ENCODE data around the gene KRTAP12-3.
"Not testable (repeated sequence)": the region's sequence is repeated elsewhere in the genome, so short reads cannot be mapped to it uniquely, and the experiment has no call there.

Gene KRTAP12-3, protein sequence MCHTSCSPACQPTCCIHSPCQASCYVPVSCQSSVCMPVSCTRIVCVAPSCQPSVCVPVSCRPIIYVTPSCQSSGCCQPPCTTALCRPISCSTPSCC

DNA sequence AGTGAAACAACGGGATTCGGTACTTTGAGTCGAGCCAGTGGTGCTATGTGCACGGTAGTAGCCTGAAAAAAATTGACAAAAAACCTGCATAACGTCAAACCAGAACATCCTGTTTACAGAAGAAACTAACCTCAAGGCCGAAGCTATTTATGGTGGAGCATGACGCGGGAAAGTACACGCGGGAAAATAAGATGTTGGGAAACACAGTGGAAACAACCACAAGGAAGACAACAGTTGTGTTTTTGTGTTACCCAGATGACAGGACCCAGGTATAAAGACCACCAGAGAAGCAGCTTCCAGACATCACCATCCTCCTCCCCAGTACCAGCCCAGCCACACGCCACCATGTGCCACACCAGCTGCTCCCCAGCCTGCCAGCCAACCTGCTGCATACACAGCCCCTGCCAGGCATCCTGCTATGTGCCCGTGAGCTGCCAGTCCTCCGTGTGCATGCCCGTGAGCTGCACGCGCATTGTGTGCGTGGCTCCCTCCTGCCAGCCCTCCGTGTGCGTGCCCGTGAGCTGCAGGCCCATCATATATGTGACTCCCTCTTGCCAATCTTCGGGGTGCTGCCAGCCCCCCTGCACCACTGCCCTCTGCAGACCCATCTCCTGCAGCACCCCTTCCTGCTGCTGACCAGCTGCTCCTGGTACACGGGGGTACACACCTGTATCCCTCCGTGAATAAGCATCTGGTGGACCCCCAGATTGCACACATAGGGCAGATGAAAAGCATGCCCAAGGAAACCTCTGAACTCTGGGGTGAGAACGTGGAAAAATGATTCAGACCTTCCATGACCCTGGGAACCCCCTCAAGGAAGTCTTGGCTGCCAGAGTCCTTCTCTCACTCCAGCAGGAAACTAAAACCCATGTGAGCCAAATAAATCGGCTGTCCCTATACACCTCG lies at the start of gene KRTAP12-3:
KRTAP12-3 (plus strand) TSS at position 298 of the 906 bp plus-strand sequence; CDS start at position 346, 48 bp downstream.
- H3K4me3 ChIP-seq (ENCODE audit: control insufficient read depth, low read depth, low read length) = no peak within 1 kb of the TSS
- TF ChIP-seq, protein P1, sequence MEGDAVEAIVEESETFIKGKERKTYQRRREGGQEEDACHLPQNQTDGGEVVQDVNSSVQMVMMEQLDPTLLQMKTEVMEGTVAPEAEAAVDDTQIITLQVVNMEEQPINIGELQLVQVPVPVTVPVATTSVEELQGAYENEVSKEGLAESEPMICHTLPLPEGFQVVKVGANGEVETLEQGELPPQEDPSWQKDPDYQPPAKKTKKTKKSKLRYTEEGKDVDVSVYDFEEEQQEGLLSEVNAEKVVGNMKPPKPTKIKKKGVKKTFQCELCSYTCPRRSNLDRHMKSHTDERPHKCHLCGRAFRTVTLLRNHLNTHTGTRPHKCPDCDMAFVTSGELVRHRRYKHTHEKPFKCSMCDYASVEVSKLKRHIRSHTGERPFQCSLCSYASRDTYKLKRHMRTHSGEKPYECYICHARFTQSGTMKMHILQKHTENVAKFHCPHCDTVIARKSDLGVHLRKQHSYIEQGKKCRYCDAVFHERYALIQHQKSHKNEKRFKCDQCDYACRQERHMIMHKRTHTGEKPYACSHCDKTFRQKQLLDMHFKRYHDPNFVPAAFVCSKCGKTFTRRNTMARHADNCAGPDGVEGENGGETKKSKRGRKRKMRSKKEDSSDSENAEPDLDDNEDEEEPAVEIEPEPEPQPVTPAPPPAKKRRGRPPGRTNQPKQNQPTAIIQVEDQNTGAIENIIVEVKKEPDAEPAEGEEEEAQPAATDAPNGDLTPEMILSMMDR (IDR thresholded peaks at IDR 0.05; ENCODE audit: control insufficient read depth, insufficient read depth, low read depth, low read length, missing control alignments) = no peak
- DNase-seq (ENCODE audit: low read depth) = no peak

DNA sequence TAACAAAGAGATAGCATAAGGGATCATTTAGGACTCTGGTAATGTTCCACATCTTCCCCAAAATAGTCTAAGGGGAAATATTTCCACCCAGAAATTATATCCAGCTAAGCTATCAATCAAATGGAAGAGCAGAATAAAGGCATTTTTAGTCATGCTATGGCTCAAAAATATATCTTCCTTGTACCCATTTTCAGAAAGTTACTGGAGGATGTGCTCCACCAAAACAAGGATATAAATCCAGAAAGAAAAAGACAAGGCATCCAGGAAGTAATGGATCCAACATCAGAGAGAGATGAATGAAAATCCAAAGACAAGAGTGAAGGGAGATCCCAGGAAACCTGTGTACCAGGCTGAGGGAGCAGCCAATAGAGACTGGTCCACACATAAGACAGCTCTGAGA lies 48.5 kb upstream of the KRTAP12-3 start:
- no peak for DNase-seq (ENCODE audit: low read depth)
- H3K4me3 ChIP-seq (ENCODE audit: control insufficient read depth, low read depth, low read length) = no peak overlapping the region
- TF ChIP-seq, protein P1 (IDR thresholded peaks at IDR 0.05; ENCODE audit: control insufficient read depth, insufficient read depth, low read depth, low read length, missing control alignments) = no peak

DNA sequence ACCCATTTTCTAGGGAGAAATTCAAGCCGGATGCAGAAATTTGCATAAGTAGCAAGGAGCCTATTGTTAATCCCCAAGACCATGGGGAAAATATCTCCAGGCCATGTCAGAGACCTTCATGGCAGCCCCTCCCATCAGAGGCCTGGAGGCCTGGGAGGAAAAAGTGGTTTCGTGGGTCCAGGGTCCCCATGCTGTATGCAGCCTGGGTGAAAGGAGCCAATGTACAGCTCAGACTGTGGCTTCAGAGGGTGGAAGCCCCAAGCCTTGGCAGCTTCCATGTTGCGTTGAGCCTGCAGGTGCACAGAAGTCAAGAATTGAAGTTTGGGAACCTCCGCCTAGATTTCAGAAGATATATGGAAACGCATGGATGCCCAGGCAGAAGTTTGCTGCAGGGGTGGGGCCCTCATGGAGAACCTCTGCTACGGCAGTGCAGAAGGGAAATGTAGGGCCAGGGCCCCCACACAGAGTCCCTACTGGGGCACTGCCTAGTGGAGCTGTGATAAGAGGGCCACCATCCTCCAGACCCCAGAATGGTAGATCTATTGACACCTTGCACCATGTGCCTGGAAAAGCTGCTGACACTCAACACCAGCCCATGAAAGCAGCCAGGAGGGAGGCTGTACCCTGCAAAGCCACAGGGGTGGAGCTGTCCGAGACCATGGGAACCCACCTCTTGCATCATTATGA lies 47.4 kb upstream of the KRTAP12-3 start:
- not testable (repeated sequence) for DNase-seq (ENCODE audit: low read depth); H3K4me3 ChIP-seq (ENCODE audit: control insufficient read depth, low read depth, low read length)

DNA sequence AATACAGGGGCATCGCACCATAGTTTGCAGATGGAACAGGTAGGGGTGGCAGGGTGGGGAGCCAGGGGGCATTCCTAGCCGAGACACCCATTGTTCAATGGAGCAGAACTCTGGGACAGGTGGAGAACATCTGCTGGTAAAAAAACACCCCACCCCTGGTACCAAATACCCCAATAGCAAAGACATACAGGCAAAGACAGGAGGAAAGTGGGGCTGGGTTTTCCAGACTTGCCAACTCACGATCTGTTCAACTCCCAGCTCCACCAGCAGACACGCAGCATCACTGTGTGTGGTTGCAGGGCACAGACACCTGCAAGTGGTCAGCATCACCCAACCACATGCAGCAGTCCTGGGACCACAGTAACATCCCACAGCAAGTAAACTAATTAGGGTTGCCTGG lies 46.2 kb upstream of the KRTAP12-3 start:
- H3K4me3 ChIP-seq (ENCODE audit: control insufficient read depth, low read depth, low read length) = no peak overlapping the region
- TF ChIP-seq, protein P1 (IDR thresholded peaks at IDR 0.05; ENCODE audit: control insufficient read depth, insufficient read depth, low read depth, low read length, missing control alignments) = no peak
- DNase-seq (ENCODE audit: low read depth) = no peak

DNA sequence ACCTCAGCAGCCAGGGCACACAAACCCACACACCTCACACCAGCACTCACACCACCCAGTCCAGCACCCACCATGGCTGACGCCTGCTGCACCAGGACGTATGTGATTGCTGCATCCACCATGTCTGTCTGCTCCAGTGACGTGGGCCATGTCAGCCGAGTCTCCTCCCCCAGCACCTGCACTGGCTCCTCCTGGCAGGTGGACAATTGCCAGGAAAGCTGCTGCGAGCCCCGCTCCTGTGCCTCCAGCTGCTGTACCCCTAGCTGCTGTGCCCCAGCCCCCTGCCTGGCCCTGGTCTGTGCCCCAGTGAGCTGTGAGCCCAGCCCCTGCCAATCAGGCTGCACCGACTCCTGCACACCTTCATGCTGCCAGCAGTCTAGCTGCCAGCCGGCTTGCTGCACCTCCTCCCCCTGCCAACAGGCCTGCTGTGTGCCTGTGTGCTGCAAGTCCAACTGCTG lies 45.7 kb upstream of the KRTAP12-3 start, which contains the start of gene KRTAP10-8:
KRTAP10-8 (plus strand) TSS at position 51 of the 458 bp plus-strand sequence; CDS start at position 73, 22 bp downstream.
- no peak for DNase-seq (ENCODE audit: low read depth)
- H3K4me3 ChIP-seq (ENCODE audit: control insufficient read depth, low read depth, low read length) = no peak within 1 kb of the TSS
- TF ChIP-seq, protein P1 (IDR thresholded peaks at IDR 0.05; ENCODE audit: control insufficient read depth, insufficient read depth, low read depth, low read length, missing control alignments) = no peak

DNA sequence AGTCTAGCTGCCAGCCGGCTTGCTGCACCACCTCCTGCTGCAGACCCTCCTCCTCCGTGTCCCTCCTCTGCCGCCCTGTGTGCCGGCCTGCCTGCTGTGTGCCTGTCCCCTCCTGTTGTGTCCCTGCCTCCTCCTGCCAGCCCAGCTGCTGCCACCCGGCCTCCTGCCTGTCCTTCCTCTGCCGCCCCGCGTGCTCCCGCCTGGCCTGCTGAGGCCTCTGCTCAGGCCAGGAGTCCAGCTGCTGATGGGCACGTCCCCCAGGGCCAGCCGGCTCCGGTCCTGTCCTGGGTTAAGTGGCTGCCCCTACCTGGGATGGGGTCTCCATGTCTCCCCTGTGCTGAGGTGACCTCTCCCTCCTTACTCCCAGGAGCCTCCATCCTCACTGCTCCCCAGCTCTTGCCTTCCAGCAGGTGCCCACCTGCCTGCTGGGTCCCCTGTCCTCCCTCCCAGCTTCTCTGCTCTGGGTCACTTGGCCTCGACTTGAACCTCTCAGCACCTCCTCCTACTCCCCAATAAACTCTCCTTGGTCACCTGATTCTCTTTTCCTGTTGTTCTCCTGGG lies 45.0 kb upstream of the KRTAP12-3 start:
- no peak for DNase-seq (ENCODE audit: low read depth)
- TF ChIP-seq, protein P1 (IDR thresholded peaks at IDR 0.05; ENCODE audit: control insufficient read depth, insufficient read depth, low read depth, low read length, missing control alignments) = no peak
- H3K4me3 ChIP-seq (ENCODE audit: control insufficient read depth, low read depth, low read length) = no peak overlapping the region

Measured in AG09309 (cell line).